HEK293 (cell line): Measurements from ENCODE around the gene SP7.

Experiments used
- CTCF ChIA-PET: fragments of 350-600 bp; formaldehyde crosslinking; extraction: SDS; loops from one replicate; lab custom pipeline; 2021; ENCODE audit warnings: antibody characterized with exemption; lab: Yijun Ruan, JAX
- POLR2A ChIA-PET: fragments of 300-600 bp; formaldehyde crosslinking; extraction: SDS; loops from one replicate; lab custom pipeline; 2020; ENCODE audit warnings: antibody characterized with exemption, inconsistent platforms; lab: Yijun Ruan, JAX
- H3K27ac ChIP-seq: fragments of 200-500 bp; sonication (Bioruptor generic); 2 replicates; pipeline ENCODE4 v1.5.1; 2014; ENCODE audit warnings: low read depth, low read length, control low read depth, inconsistent platforms; ENCODE audit errors: extremely low read depth
- H3K36me3 ChIP-seq, 2 experiments: fragments of 200-500 bp in 1 of 2; sonication (Bioruptor generic) in 1 of 2; 1 replicate in 1 of 2; 2 replicates in 1 of 2; pipeline ENCODE4 v1.5.1; 2014 to 2017; ENCODE audit warnings: inconsistent platforms in 2 of 2, low read length in 2 of 2; ENCODE audit not compliant: control insufficient read depth in 2 of 2, insufficient read depth in 1 of 2
- H3K4me1 ChIP-seq: fragments of 200-500 bp; sonication (Bioruptor generic); 2 replicates; pipeline ENCODE4 v1.5.1; 2014; ENCODE audit warnings: mild to moderate bottlenecking, low read length, inconsistent platforms; ENCODE audit not compliant: control insufficient read depth, insufficient read depth
- H3K4me3 ChIP-seq: 2 replicates; pipeline ENCODE4 v1.5.1; 2011; ENCODE audit warnings: low read depth, mild to moderate bottlenecking, control low read depth, low read length, moderate library complexity
- H3K9me3 ChIP-seq: fragments of 200-500 bp; sonication (Bioruptor generic); 2 replicates; pipeline ENCODE4 v1.5.1; 2014; ENCODE audit warnings: low read depth, low read length, inconsistent platforms; ENCODE audit not compliant: control insufficient read depth, insufficient read depth
- BCL11A ChIP-seq: fragments of 450-650 bp; formaldehyde crosslinking; IDR thresholded peaks from 2 replicates; pipeline ENCODE4 v1.5.1; 2016; ENCODE audit warnings: low read depth, missing biosample characterization, missing genetic modification characterization
- GFI1B ChIP-seq: fragments of 450-650 bp; formaldehyde crosslinking; IDR thresholded peaks from 2 replicates; pipeline ENCODE4 v1.5.1; 2016; ENCODE audit warnings: missing biosample characterization, missing genetic modification characterization
- HOXC10 ChIP-seq: sonication (generic); formaldehyde crosslinking; IDR thresholded peaks from 2 replicates; pipeline ENCODE4 v1.8.1; 2023; ENCODE audit warnings: mild to moderate bottlenecking, missing genetic modification reagents
- HOXD13 ChIP-seq: sonication (generic); formaldehyde crosslinking; IDR thresholded peaks from 2 replicates; pipeline ENCODE4 v1.8.0; 2022; ENCODE audit warnings: missing genetic modification reagents, borderline replicate concordance
- KLF9 ChIP-seq: fragments of 450-650 bp; formaldehyde crosslinking; IDR thresholded peaks from 2 replicates; pipeline ENCODE4 v1.5.1; 2016; ENCODE audit warnings: missing biosample characterization, missing genetic modification characterization, low read depth
- RBAK ChIP-seq: fragments of 450-650 bp; formaldehyde crosslinking; IDR thresholded peaks from 2 replicates; pipeline ENCODE4 v1.5.1; 2016; ENCODE audit warnings: missing biosample characterization, missing genetic modification characterization
- SALL2 ChIP-seq: fragments of 450-650 bp; formaldehyde crosslinking; IDR thresholded peaks from 2 replicates; pipeline ENCODE4 v1.5.0; 2017; ENCODE audit warnings: missing biosample characterization, mild to moderate bottlenecking, missing genetic modification characterization, borderline replicate concordance
- ZNF2 ChIP-seq: fragments of 450-650 bp; formaldehyde crosslinking; IDR thresholded peaks from 2 replicates; pipeline ENCODE4 v1.5.1; 2016; ENCODE audit warnings: missing biosample characterization, missing genetic modification characterization
- ZNF324 ChIP-seq: fragments of 450-650 bp; formaldehyde crosslinking; IDR thresholded peaks from 2 replicates; pipeline ENCODE4 v1.5.1; 2016; ENCODE audit warnings: missing biosample characterization, missing genetic modification characterization
- ZNF433 ChIP-seq: fragments of 450-650 bp; formaldehyde crosslinking; IDR thresholded peaks from 2 replicates; pipeline ENCODE4 v1.5.1; 2016; ENCODE audit warnings: missing biosample characterization, missing genetic modification characterization, low read depth
- ZNF548 ChIP-seq: fragments of 450-650 bp; formaldehyde crosslinking; IDR thresholded peaks from 2 replicates; pipeline ENCODE4 v1.5.1; 2016; ENCODE audit warnings: missing biosample characterization, missing genetic modification characterization
- ZNF555 ChIP-seq: fragments of 450-650 bp; formaldehyde crosslinking; conservative IDR thresholded peaks from 2 replicates; pipeline ENCODE4 v1.5.1; 2017; ENCODE audit warnings: missing biosample characterization, mild to moderate bottlenecking, missing genetic modification characterization, inconsistent platforms
- ZNF596 ChIP-seq: fragments of 450-650 bp; IDR thresholded peaks from 2 replicates; pipeline ENCODE4 v1.5.0; 2018; ENCODE audit warnings: missing biosample characterization, mild to moderate bottlenecking, missing genetic modification characterization, moderate library complexity
- ZNF701 ChIP-seq: fragments of 450-650 bp; formaldehyde crosslinking; IDR thresholded peaks from 2 replicates; pipeline ENCODE4 v1.5.1; 2016; ENCODE audit warnings: missing biosample characterization, missing genetic modification characterization
- ZNF791 ChIP-seq: fragments of 450-650 bp; formaldehyde crosslinking; IDR thresholded peaks from 2 replicates; pipeline ENCODE4 v1.5.1; 2016; ENCODE audit warnings: missing biosample characterization, missing genetic modification characterization
- TF ChIP-seq, protein P1 (sequence below): fragments of 450-650 bp; formaldehyde crosslinking; IDR thresholded peaks from 2 replicates; pipeline ENCODE4 v1.5.1; 2016; ENCODE audit warnings: missing biosample characterization, missing genetic modification characterization
- TF ChIP-seq, protein P2 (sequence below): fragments of 450-650 bp; formaldehyde crosslinking; IDR thresholded peaks from 2 replicates; pipeline ENCODE4; 2016; ENCODE audit warnings: missing biosample characterization, missing genetic modification characterization
- TF ChIP-seq, protein P3 (sequence below): fragments of 450-650 bp; formaldehyde crosslinking; IDR thresholded peaks from 2 replicates; pipeline ENCODE4 v1.5.1; 2017; ENCODE audit warnings: missing biosample characterization, missing genetic modification characterization
- TF ChIP-seq, protein P4 (sequence below): fragments of 450-650 bp; formaldehyde crosslinking; IDR thresholded peaks from 2 replicates; pipeline ENCODE4 v1.5.1; 2016; ENCODE audit warnings: missing biosample characterization, missing genetic modification characterization
- TF ChIP-seq, protein P5 (sequence below): fragments of 450-650 bp; formaldehyde crosslinking; IDR thresholded peaks from 2 replicates; pipeline ENCODE4 v1.5.1; 2016; ENCODE audit warnings: missing biosample characterization, missing genetic modification characterization
- TF ChIP-seq, protein P6 (sequence below): fragments of 450-650 bp; formaldehyde crosslinking; IDR thresholded peaks from 2 replicates; pipeline ENCODE4 v1.5.0; 2017; ENCODE audit warnings: missing biosample characterization, missing genetic modification characterization, borderline replicate concordance

The SP7 gene

DNA sequence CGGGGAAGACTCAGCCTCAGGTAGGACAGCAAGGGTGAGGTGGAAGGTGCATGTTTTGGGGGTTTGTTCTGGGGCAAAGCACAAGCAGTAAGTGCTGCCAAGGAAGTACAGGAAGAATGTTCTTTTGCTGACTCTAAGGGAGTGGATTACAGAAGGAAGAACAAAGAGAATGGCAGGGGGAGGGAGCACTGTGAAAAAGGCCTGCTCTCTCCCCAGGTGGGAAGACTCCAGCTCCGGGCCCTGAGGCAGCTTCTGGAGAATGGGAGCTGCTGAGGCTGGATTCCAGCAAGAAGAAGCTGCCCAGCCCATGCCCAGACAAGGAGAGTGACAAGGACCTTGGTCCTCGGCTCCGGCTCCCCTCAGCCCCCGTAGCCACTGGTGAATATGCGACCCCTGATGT lies 47.8 kb downstream of the SP7 start:
- H3K4me1 ChIP-seq = no peaks in the 10 kb centered on the region
- peaks cover 51 to 92% of the 10 kb centered on the region in 2 experiments for H3K36me3 ChIP-seq
- no peaks in the 10 kb centered on the region for H3K9me3 ChIP-seq
- ChIA-PET CTCF (interaction anchor here (0.6 to 7.5 kb wide), 7 partner anchors 8 to 190 kb away, joined by 3 to 132 read pairs (median 3); partner anchors contain the start of gene ESPL1), POLR2A (interaction anchor here (0.6 to 2.1 kb wide), 3 partner anchors 11 to 75 kb away, joined by 4 to 11 read pairs (median 8); partner anchors contain the start of gene MYG1)
- no peak overlapping the region for H3K4me3 ChIP-seq
- TF ChIP-seq, protein P1, sequence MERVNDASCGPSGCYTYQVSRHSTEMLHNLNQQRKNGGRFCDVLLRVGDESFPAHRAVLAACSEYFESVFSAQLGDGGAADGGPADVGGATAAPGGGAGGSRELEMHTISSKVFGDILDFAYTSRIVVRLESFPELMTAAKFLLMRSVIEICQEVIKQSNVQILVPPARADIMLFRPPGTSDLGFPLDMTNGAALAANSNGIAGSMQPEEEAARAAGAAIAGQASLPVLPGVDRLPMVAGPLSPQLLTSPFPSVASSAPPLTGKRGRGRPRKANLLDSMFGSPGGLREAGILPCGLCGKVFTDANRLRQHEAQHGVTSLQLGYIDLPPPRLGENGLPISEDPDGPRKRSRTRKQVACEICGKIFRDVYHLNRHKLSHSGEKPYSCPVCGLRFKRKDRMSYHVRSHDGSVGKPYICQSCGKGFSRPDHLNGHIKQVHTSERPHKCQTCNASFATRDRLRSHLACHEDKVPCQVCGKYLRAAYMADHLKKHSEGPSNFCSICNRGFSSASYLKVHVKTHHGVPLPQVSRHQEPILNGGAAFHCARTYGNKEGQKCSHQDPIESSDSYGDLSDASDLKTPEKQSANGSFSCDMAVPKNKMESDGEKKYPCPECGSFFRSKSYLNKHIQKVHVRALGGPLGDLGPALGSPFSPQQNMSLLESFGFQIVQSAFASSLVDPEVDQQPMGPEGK (tag by site-specific recombination) = no peak
- no peak for TF ChIP-seq ZNF324 (tag by site-specific recombination)
- TF ChIP-seq BCL11A (tag by site-specific recombination) = no peak
- no peak for TF ChIP-seq ZNF596
- TF ChIP-seq ZNF548 (tag by site-specific recombination) = no peak
- TF ChIP-seq HOXC10 (CRISPR knock-in tag) = no peak
- TF ChIP-seq ZNF2 (tag by site-specific recombination) = no peak
- TF ChIP-seq KLF9 (tag by site-specific recombination) = no peak
- TF ChIP-seq, protein P2, sequence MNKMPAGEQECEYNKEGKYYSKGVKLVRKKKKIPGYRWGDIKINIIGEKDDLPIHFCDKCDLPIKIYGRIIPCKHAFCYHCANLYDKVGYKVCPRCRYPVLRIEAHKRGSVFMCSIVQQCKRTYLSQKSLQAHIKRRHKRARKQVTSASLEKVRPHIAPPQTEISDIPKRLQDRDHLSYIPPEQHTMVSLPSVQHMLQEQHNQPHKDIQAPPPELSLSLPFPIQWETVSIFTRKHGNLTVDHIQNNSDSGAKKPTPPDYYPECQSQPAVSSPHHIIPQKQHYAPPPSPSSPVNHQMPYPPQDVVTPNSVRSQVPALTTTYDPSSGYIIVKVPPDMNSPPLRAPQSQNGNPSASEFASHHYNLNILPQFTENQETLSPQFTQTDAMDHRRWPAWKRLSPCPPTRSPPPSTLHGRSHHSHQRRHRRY (tag by site-specific recombination) = no peak
- TF ChIP-seq, protein P3, sequence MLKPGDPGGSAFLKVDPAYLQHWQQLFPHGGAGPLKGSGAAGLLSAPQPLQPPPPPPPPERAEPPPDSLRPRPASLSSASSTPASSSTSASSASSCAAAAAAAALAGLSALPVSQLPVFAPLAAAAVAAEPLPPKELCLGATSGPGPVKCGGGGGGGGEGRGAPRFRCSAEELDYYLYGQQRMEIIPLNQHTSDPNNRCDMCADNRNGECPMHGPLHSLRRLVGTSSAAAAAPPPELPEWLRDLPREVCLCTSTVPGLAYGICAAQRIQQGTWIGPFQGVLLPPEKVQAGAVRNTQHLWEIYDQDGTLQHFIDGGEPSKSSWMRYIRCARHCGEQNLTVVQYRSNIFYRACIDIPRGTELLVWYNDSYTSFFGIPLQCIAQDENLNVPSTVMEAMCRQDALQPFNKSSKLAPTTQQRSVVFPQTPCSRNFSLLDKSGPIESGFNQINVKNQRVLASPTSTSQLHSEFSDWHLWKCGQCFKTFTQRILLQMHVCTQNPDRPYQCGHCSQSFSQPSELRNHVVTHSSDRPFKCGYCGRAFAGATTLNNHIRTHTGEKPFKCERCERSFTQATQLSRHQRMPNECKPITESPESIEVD (tag by site-specific recombination) = no peak
- no peak overlapping the region for H3K27ac ChIP-seq

DNA sequence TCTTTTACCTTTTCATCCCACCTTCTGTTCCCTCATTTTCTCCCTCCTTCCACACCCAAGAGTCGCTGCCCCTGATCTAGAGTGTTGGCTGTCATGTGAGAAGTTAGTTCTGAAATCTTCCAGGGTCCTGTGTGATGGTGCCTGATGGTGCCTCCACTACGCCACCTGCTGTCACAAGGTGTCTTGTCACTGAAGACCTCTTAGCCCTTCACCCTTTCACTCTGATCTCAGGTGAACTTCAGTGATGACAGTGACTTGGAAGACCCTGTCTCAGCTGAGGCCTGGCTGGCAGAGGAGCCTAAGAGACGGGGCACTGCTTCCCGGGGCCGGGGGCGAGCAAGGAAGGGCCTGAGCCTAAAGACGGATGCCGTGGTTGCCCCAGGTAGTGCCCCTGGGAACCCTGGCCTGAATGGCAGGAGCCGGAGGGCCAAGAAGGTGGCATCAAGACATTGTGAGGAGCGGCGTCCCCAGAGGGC lies 48.4 kb downstream of the SP7 start:
- H3K27ac ChIP-seq = no peak overlapping the region
- POLR2A ChIA-PET = interaction anchor here (0.6 to 2.1 kb wide), 6 partner anchors 11 to 106 kb away, joined by 3 to 11 read pairs (median 4); partner anchors contain the start of gene MYG1
- CTCF ChIA-PET = interaction anchor here (0.6 to 7.5 kb wide), 11 partner anchors 8 to 190 kb away, joined by 3 to 132 read pairs (median 3); partner anchors contain the start of gene ESPL1
- no peak for TF ChIP-seq ZNF433 (tag by site-specific recombination)
- no peak for TF ChIP-seq GFI1B (tag by site-specific recombination)
- TF ChIP-seq, protein P4, sequence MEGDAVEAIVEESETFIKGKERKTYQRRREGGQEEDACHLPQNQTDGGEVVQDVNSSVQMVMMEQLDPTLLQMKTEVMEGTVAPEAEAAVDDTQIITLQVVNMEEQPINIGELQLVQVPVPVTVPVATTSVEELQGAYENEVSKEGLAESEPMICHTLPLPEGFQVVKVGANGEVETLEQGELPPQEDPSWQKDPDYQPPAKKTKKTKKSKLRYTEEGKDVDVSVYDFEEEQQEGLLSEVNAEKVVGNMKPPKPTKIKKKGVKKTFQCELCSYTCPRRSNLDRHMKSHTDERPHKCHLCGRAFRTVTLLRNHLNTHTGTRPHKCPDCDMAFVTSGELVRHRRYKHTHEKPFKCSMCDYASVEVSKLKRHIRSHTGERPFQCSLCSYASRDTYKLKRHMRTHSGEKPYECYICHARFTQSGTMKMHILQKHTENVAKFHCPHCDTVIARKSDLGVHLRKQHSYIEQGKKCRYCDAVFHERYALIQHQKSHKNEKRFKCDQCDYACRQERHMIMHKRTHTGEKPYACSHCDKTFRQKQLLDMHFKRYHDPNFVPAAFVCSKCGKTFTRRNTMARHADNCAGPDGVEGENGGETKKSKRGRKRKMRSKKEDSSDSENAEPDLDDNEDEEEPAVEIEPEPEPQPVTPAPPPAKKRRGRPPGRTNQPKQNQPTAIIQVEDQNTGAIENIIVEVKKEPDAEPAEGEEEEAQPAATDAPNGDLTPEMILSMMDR (tag by site-specific recombination) = peak; percentile 45; the same call in 1 of the 2 replicates
- TF ChIP-seq ZNF701 (tag by site-specific recombination) = no peak
- TF ChIP-seq RBAK (tag by site-specific recombination) = no peak
- no peak for TF ChIP-seq ZNF791 (tag by site-specific recombination)
- no peak for TF ChIP-seq SALL2 (tag by site-specific recombination)
- no peak for TF ChIP-seq HOXD13 (CRISPR knock-in tag)
- TF ChIP-seq, protein P5, sequence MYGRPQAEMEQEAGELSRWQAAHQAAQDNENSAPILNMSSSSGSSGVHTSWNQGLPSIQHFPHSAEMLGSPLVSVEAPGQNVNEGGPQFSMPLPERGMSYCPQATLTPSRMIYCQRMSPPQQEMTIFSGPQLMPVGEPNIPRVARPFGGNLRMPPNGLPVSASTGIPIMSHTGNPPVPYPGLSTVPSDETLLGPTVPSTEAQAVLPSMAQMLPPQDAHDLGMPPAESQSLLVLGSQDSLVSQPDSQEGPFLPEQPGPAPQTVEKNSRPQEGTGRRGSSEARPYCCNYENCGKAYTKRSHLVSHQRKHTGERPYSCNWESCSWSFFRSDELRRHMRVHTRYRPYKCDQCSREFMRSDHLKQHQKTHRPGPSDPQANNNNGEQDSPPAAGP (tag by site-specific recombination) = no peak
- TF ChIP-seq, protein P6, sequence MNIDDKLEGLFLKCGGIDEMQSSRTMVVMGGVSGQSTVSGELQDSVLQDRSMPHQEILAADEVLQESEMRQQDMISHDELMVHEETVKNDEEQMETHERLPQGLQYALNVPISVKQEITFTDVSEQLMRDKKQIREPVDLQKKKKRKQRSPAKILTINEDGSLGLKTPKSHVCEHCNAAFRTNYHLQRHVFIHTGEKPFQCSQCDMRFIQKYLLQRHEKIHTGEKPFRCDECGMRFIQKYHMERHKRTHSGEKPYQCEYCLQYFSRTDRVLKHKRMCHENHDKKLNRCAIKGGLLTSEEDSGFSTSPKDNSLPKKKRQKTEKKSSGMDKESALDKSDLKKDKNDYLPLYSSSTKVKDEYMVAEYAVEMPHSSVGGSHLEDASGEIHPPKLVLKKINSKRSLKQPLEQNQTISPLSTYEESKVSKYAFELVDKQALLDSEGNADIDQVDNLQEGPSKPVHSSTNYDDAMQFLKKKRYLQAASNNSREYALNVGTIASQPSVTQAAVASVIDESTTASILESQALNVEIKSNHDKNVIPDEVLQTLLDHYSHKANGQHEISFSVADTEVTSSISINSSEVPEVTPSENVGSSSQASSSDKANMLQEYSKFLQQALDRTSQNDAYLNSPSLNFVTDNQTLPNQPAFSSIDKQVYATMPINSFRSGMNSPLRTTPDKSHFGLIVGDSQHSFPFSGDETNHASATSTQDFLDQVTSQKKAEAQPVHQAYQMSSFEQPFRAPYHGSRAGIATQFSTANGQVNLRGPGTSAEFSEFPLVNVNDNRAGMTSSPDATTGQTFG (tag by site-specific recombination) = no peak
- no peak for TF ChIP-seq ZNF555 (tag by site-specific recombination)

More for the DNA sequence above, 48.4 kb downstream of the SP7 start:
- no peak overlapping the region for H3K4me3 ChIP-seq
- no peaks in the 10 kb centered on the region for H3K9me3 ChIP-seq
- H3K4me1 ChIP-seq = no peaks in the 10 kb centered on the region
- peaks cover 50 to 92% of the 10 kb centered on the region in 2 experiments for H3K36me3 ChIP-seq
